ENCODE results near the gene GJB6. TPM values are rescaled to one million over a fixed set of nuclear protein-coding genes. Genes with fewer than 3 reads are reported as not detected.

The GJB6 gene
- total RNA-seq, 2 donors from 2014 or later = not detected

Other genes with a start within 250 kb of the GJB6 start
- gene GJA3, start 71.3 kb downstream of the GJB6 start, total RNA-seq = not detected
- under 1 TPM; 0.14 to 0.32 TPM for gene GJB2, start 39.4 kb downstream of the GJB6 start, total RNA-seq

Data from posterior vena cava (tissue), 2 donors.